Cardiac muscle cell (in vitro differentiated cells and primary cell): ENCODE data around the gene F11R. TPM values are rescaled to one million over a fixed set of nuclear protein-coding genes. Genes with fewer than 3 reads are reported as not detected.
"Not testable (repeated sequence)": the region's sequence is repeated elsewhere in the genome, so short reads cannot be mapped to it uniquely, and the experiment has no call there.

Source experiments
- DNase-seq, 2 donors: peaks; one replicate each; pipeline versions ENCODE4 v3.0.0 to v3.0.0-alpha.2; 2010 to 2017; ENCODE audit warnings: low read depth in 1 of 2, low spot score in 1 of 2
- H3K27ac ChIP-seq: fragments of 200-600 bp; sonication (generic); 2 replicates; pipeline ENCODE4 v1.5.1; 2016
- H3K27me3 ChIP-seq: fragments of 200-600 bp; sonication (generic); 2 replicates; pipeline ENCODE4 v1.6.0; 2016; ENCODE audit warnings: control low read depth
- H3K36me3 ChIP-seq: fragments of 200-600 bp; sonication (generic); 2 replicates; pipeline ENCODE4 v1.5.1; 2016; ENCODE audit warnings: control low read depth
- H3K4me1 ChIP-seq: fragments of 200-600 bp; sonication (generic); 2 replicates; pipeline ENCODE4 v1.8.1; 2017; ENCODE audit warnings: low read depth, mild to moderate bottlenecking, mixed run types
- H3K4me3 ChIP-seq: fragments of 200-600 bp; sonication (generic); 2 replicates; pipeline ENCODE4 v1.5.1; 2016; ENCODE audit warnings: mild to moderate bottlenecking
- H3K9me3 ChIP-seq: fragments of 200-600 bp; sonication (generic); 2 replicates; pipeline ENCODE4 v1.5.1; 2017; ENCODE audit warnings: low read depth, mild to moderate bottlenecking, control low read depth
- polyA plus RNA-seq: library from polyadenylated mRNA; unstranded; fragments of >200 nt; fragmentation: Nextera tagmentation; extraction: Ambion mirVana; gene quantifications from 2 replicates; pipeline ENCODE4 v1.2.1, GENCODE V29; 2016
- total RNA-seq: library from RNA; depleted of rRNA; stranded (reverse); fragments of >200 nt; gene quantifications from 2 replicates; pipeline ENCODE4 v1.2.3, GENCODE V29; 2016
- TF ChIP-seq, protein P1 (sequence below): IDR thresholded peaks from 2 replicates; pipeline ENCODE4 v1.5.1; 2012; ENCODE audit warnings: low read depth, mild to moderate bottlenecking, low read length

The F11R gene
- total and polyA plus RNA-seq, 2 experiments from 2014 or later = 90.1 to 93.7 TPM

DNA sequence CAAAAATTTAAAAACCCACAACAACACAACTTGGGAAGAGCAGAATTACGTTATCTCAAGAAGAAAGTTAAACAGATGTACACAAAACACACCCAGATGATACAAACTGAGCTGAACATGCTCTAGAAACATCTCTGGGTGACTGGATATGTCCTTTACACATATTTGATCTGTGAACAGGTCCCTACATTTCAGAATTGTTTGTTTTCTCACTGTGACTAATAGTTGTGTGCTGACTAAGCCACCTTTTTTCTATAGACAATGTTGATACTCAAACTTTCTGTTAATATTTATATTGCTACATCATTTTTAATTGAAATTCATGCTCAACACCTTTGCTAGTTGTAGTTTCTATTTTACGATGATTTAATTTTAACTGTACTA, 1.0 kb upstream of the F11R start:
- peaks cover 19% of the 10 kb centered on the region for H3K4me1 ChIP-seq
- TF ChIP-seq, protein P1, sequence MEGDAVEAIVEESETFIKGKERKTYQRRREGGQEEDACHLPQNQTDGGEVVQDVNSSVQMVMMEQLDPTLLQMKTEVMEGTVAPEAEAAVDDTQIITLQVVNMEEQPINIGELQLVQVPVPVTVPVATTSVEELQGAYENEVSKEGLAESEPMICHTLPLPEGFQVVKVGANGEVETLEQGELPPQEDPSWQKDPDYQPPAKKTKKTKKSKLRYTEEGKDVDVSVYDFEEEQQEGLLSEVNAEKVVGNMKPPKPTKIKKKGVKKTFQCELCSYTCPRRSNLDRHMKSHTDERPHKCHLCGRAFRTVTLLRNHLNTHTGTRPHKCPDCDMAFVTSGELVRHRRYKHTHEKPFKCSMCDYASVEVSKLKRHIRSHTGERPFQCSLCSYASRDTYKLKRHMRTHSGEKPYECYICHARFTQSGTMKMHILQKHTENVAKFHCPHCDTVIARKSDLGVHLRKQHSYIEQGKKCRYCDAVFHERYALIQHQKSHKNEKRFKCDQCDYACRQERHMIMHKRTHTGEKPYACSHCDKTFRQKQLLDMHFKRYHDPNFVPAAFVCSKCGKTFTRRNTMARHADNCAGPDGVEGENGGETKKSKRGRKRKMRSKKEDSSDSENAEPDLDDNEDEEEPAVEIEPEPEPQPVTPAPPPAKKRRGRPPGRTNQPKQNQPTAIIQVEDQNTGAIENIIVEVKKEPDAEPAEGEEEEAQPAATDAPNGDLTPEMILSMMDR = no peak
- no peak overlapping the region for H3K4me3 ChIP-seq
- no peak overlapping the region for H3K27ac ChIP-seq
- H3K27me3 ChIP-seq = no peaks in the 10 kb centered on the region
- DNase-seq = no peak
- H3K36me3 ChIP-seq = no peaks in the 10 kb centered on the region
- no peaks in the 10 kb centered on the region for H3K9me3 ChIP-seq

DNA sequence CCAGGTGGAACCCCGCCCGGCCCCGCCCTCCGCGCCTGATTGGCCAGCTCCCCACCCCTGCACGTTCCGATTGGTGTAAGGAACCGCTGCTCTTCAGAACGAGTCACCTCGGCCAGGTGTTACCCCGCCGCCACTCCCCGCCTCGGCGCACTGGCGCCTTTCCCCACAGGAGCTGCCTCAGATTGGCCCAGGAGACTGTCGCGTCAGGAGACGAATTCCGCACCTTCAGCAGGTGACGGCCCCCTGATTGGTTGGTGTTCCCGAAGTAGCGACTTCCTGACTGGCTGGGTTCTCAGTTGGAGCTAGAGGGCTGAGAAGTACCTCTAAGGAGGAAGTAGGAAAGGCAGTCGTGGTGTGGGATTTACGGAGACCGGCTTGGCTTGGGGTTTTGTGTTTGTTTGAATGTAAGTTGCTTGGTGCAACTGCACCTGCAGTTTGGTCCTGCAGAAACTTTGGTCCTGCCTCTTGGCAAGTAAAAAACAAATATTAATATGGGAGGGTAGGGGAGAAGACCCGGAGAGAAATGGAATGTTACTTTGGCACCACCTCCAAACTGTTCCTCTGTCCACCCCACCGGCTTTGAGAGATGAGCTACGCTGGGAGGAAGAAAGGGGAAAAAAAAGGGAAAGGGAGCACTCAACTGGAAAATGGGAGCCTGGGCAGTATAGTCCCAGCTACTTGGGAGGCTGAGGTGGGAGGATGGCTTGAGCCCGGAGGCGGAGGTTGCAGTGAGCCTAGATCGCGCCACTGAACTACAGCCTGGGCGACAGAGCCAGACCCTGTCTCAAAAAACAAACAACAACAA, 415 bp upstream of the F11R start:
- peak overlapping the region; percentile 51 for H3K4me3 ChIP-seq
- H3K4me1 ChIP-seq = peaks cover 19% of the 10 kb centered on the region
- no peaks in the 10 kb centered on the region for H3K36me3 ChIP-seq
- peak overlapping the region; percentile 80 for H3K27ac ChIP-seq
- no peaks in the 10 kb centered on the region for H3K27me3 ChIP-seq
- peak; percentile 58 to 87 for DNase-seq
- no peaks in the 10 kb centered on the region for H3K9me3 ChIP-seq
- TF ChIP-seq, protein P1 = no peak

DNA sequence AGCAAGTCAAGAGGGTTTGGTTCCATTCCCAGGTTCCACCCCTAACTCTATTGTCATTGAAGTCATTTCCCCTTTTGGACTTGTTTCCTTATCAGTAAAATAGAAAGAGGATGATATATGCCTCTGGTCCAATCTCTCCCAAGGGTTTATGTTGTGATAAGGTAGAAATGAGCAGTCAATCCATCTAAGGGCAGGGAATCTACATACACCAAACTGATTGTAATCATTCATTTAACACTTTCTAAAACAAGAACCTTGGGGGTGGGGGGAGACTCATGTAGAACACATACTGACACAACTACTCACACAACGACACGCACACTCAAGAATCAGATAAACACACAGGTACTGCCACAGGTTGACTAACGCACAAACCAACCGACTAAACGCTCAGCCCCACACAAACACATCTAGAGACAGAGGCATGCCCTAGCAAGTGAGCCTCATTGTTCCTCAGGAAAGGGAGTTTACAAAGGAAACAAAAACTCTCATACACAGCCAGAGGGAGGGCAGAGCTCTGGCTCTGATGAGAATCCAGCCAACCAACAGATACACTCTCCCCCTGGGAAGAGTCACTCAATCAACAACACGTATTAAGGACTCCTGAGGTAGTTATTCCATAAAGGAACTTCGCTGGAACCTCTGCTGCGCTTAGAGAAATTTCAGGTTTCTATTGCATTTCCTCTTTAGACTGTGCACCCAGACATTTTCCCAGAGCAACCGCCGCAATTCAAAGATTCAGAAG, 1.0 kb downstream of the F11R start:
- peak overlapping the region; percentile 51 for H3K4me3 ChIP-seq
- H3K9me3 ChIP-seq = no peaks in the 10 kb centered on the region
- H3K36me3 ChIP-seq = no peaks in the 10 kb centered on the region
- H3K27ac ChIP-seq = peak overlapping the region; percentile 80
- no peaks in the 10 kb centered on the region for H3K27me3 ChIP-seq
- peak in 1 of 2 donors; percentile 61 for DNase-seq
- peaks cover 14% of the 10 kb centered on the region for H3K4me1 ChIP-seq
- TF ChIP-seq, protein P1 = no peak

DNA sequence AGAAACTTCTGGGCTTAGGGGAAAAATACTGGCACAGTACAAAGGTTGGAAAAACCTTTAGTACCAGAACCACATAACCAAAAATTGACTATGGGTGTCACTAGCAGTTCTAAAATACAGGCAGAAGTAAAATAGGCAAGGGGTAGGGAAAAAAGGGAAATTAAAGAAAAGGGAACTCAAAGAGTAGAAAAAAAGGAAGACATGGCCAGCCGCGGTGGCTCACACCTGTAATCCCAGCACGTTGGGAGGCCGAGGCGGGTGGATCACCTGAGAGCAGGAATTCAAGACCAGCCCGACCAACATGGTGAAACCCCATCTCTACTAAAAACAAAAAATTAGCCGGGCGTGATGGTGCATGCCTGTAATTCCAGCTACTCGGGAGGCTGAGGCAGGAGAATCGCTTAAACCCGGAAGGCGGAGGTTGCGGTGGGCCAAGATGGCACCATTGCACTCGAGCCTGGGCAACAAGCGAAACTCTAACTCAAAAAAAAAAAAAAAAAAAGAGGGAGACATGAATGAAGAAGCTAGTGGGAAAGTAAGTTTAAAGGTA, 1.8 kb downstream of the F11R start:
- H3K4me3 ChIP-seq = peak overlapping the region; percentile 51
- DNase-seq, H3K36me3 ChIP-seq, H3K9me3 ChIP-seq, H3K27me3 ChIP-seq: not testable (repeated sequence)
- H3K27ac ChIP-seq = peak overlapping the region; percentile 80
- H3K4me1 ChIP-seq = peaks cover 18% of the 10 kb centered on the region

DNA sequence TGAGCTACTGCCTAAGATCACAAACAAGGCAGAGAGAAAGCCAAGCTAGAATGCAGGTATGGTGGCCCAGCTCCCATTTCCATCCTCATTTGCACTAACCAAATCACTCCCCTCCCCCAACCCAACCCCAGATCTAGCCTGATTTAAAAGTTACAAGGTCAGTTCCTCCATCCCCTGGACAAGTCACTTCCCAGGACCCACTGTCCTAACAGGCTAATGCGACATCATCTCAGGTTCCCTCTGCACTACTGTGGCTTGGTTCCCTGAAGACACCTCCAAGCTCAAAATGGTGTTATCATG, 2.4 kb downstream of the F11R start:
- no peak for DNase-seq
- H3K27ac ChIP-seq = no peak overlapping the region
- H3K36me3 ChIP-seq = no peaks in the 10 kb centered on the region
- H3K27me3 ChIP-seq = no peaks in the 10 kb centered on the region
- H3K4me3 ChIP-seq = peak overlapping the region; percentile 51
- peaks cover 24% of the 10 kb centered on the region for H3K4me1 ChIP-seq
- no peaks in the 10 kb centered on the region for H3K9me3 ChIP-seq
- TF ChIP-seq, protein P1 = no peak
